Measurements from ENCODE around the gene DLG1.

DLG1 gene

DNA sequence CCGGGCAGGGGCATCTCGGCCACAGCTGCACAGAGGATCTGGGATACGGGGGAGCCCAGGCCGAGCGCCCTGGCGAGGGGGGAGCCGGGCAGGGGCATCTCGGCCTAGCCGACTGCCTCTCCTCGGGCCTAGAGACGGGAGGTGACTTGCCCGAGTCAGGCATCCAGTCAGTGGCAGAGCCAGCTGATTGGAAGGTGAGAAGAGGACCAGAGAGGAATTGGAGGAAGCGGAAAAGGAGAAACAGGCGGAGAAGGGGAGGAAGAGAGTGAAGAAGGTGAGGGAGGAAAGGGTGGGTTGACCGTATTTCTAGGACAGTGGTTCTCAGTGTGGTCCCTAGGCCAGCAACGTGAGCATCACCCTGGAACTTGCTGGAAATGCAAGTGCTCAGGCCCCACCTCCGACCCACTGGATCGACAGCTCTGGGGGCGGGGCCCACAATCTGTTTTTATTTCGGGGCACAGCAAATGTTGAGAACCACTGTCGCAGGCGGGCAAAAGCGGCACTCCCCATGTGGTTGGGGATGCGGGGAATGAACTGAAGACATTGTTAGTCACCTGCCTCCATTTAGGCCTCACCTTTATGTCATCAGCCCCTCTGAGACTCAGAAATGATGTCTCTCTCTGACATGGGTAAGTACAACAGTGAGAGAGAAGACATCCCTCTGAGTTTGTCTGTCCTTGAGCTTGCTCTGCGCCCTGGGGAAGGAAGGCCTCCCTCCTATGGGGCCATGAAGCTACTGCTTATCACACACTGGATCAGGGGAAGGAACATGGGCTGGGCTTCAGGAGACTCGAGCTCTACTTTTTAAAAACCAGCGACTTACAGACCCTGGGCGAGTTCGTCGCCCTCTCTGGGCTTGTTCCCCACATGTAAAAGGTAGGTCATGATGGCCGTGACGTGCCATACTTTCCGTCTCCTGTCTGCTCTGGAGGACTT is 267.8 kb downstream of the DLG1 start:
- DNase-seq (ENCODE audit: low read depth in 3 of 3): no peak

DNA sequence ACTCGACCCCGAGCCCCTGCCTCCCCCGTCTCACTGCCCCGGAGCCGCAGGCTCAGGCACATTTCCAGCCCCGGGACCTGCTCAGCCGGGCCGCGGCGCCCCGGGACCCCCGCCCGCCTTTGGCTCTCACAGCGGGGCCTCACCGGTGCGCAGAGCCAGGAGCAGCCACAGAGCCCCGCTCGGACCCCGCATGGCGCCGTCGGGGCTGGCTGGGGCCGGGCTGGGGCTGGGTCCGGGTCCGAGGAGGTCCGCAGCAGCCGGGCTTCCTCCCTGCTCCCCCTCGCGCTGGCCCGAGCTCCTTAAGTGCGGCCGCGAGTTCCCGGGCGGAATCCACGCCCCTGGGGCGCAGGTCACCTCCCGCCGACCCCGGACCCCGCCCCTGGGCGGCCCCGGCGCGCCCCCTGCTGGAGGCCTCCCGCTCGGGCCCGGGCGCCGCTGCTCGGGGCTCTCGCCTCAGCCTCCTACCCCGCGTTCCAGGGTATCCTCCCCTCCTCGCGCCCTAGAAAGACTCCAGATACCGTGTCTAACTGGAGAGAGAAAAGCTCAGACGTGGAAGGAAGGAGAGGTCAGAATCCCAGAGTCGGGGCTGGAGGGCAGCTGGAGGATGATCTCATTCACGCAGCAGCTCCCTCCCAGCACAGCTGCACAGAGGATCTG is 268.8 kb downstream of the DLG1 start, which contains the start of gene MELTF:
TSS of gene MELTF (minus strand) at position 307 of the 657 bp plus-strand sequence. CDS start at position 192, 115 bp downstream.
- peak; percentile 37 to 67 (median 53) for DNase-seq (ENCODE audit: low read depth in 3 of 3)

DNA sequence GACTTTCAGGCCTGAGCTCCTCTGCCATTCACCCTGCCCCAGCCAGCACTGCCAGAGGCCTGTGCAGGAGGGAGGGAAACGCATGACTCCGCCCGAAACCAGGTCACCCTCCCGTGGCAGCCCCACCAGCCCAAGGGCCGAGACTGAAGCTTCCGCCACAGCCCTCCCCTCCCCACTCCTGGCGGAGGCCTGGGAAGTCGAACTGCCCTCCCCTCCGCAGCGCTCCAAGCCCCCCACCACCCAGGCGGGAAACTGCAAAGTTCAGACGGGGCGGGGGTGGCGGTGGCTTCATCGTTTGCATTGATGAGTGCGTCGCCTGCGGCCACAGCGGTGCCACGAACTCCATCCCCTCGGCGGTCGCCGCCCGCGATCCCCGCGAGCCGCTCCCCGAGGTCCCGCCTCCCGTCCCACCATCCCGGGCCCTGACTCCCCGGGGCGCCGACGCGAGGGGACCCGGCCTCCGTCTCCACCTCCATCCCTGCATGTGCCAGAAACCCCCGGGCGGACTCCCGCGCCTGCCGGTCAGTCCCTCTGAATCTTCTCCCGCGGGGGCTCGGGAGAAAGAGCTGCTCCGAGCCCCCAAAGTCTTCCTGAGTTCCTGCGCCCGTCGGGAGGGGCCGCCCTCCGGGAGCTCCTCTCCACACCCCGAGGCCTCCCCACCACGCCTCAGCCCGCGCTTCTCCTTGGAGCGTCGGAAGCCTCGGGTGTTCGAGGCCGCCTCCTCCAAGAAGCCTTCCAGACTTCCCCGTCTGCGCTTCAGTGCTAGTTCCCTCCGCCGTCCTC is 269.5 kb downstream of the DLG1 start:
- DNase-seq (ENCODE audit: low read depth in 3 of 3): no peak

DNA sequence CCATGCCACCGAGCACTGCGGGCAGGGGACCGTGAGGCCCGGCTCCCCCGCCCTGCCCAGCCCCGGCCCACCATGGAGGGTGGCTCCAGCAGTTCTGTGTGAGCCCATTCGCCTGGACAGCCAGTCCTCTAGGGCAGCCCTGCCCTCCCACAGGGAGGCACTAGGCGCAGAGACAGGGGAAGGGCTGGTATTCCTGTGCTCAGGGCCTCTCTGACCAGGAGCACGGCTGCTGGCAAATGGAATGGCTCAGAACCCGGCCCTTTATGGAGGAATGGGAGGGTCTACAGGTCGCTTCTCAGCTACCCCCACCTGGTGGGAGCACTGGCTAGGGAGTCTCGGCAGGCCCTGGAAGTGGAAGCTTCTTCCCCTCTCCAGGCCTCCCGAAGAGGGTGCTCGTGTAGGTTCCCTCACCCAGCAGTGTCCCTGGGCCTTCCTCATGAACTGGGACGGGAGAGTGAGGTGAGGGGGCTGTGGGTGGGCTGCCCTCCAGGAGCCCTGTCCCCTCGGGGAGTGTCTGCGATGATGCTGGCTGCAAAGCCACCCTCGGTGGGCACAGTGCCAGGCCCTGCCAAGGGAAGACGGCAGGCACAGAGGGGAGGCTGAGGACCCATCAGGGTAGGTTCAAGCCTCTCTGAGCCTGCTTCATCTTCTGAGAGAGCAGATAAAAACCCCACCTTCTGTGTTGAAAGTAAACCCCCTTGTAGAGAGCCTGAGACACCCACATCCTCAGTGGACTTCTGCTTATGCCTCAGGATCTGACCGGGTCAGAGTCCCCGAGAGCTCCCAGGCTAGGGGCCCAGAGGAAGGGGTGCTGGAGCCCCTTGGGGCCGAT is 270.3 kb downstream of the DLG1 start:
- DNase-seq (ENCODE audit: low read depth in 3 of 3): no peak

DNA sequence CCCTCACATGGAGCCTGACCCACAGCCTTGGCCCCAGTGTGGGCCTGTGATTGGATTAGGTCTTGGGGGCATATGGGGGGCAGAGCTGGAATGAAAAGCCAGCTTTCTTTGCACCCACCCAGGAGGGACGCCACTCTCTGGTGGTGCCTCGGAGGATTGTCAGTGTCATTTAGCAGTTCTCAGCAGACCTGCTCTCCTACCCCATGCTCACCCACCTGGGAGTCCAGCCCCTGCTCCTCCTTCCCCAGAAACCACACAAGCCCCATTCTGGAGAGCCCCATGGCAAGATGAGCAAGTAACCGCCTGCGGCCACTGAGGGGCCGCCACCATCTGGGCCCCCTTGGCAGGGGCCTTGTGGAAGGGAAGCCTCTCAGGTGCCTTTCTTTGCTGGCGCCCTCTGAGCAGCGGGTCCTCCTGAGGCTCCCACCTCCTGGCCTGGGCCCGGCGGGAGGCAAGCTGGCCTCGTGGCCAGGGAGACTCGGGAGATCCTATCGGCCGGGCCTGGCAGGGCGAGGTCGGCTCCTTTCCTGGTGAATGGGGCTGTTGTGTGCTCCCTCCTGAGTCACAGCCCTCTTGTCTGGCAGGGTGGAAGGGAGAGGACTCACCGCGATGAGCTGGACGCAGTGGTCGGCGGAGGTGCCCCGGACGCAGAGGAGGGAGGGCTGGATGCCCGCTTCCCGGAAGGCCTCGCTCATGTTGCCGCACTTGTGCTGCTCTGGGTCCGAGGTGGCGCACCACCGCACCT is 271.1 kb downstream of the DLG1 start:
- DNase-seq (ENCODE audit: low read depth in 3 of 3): no peak

DNA sequence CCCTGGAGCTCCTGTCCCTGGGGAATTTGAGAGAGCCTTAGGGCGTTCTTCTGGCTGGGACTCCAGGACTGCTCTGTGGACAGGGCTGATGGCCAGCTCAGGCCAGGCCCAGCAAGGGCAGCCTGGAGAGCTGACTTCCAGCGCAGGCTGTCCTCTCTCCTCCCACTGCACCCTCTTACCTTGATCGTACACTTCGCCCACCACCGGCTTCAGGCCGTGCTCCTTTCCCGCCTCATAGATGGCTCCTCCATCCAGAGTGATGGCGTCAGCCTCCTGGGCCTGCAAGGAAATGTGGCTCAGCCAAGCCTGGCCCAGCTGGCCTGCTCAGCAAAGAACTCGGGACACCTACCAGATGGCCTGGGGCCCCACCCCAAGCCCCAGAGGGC is 271.9 kb downstream of the DLG1 start:
- DNase-seq (ENCODE audit: low read depth in 3 of 3): no peak

DNA sequence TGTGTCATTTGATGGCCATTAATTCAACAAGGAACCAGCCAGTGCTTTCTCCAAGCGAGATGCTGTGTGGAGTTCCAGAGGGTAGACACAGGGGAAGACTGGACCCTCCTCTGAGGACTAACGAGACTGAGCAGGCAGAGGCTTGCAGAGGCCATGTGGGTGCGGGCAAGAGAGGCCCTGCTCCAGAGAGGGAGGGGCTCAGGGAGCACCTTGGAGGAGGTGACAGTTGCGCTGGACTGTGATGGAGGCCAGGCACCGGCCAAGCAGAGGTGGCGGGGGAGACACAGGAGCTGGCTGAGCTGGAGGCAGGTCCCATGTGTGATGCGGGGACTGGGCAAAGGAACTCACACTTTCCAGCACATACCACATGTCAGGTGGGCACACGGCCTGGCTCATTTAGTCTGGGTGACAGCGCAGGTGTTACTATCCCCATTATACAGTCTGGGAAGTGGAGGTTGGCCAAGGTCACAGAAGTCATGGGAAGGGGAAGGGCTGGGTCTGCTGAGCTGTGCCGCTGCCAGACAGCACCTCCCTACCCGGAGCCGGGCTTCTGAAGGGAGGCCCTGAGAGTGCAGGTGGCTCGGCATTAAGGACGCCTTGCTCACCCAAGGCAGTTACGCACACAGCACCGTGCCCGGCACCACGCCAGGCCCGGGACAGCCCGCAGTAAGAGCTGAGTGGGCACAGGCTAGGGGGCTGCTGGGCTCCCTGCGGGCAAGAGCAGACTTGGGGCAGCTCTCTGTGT is 272.5 kb downstream of the DLG1 start:
- no peak for DNase-seq (ENCODE audit: low read depth in 3 of 3)

DNA sequence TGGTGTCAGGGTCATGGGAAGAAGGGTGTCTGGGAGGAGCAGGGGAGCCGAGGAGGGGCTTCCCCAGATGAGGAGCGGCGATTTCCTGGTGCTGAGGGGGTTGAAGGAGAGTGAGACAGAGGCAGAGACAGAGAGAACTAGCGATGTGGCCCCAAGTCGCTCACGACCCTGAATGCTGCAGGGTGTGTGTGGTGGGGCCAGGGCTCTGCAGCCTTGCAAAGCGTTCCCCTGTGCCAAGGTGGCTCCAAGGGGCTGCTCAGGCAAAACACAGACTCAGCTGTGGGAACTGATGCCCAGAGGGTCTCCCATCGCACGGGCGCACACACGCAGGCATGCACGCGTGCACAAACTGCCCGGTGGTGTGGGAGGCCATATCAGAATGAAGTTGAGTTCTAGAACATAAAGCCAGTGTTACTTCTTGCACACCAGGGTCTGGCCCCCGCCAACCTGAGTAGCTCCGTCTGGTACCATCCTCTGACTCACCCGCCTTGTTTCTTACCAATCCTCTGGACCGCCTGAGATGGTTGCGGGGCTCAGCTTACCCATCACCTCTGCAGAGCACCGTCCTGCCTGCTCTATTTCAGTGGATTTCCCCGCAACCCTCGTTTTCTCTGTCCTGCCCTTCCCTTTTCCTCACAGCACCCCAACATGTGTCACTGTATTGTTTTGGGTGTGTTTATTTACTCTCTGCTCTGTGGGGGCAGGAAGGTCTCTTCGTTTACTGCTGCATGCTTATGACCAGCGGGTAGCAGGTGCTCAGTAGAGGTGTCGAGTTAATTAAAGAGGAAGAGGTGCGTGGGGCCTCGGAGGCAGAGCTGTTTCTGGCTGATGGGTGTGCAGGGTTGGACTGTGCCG is 273.3 kb downstream of the DLG1 start:
- DNase-seq (ENCODE audit: low read depth in 3 of 3): no peak

DNA sequence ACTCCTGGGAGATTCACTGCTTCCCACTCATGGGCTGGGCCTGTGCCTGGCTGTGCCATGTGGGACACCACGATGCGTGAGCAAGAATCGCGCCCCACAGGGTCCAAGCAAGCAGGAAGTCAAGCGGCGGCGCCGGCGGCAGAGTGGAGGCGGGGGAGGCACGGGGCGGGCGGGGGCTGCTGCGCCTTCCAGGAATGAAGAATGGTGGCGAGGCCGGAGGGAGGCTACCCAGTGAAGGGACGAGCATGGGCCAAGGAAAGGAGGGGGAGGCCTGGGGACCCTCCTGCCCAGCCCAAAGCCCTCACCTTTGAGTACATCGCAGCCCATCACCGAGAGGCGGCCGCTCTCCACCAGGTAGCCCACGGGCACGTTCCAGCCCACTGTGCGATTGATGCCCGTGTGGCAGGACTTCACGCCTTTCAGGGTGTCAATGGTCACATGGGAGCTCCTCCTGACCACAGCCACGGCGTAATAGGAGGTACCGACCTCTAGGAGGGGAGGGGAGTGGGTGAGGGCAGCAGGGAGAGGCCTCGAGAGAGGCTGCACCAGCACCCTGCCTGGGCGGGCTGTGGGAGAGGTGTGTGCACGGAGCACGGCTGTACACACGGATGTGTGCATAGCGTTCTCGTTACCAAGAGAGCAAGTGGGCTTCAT is 274.3 kb downstream of the DLG1 start:
- DNase-seq (ENCODE audit: low read depth in 3 of 3): no peak

DNA sequence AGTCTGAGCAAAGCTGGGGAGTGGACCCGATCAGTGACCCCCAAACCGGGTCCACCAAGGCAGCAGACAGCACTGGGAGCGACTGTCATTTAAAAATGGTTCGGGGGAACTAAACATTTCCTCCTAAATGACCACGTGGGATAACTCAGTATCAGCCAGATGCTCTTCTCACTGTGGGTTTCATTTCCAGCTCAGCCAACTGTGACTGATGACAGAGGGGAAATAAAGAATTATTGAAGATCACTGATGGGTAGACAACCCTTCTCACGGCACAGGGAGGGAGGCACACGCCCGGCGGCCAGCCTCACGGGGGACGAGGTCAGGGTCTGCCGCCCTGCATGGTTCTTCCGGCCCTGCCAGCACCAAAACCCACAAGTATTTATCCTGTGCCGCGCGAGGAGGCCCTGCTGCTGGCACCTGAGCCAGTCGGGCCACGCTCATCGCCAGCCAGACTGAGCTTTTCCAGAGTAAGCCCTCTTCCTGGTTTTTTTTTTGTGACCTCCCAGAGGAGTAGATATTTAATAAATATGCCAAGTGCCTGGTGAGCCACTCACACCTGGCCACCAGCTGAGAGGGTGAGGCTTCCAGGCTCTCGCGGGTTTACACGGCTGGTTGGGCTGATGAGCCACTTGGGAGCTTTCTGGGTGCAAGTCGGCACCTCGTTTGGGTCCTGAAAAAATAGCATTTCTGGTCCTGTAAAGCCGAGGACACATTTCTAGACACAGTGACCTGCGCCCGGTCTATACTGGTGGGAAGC is 275.0 kb downstream of the DLG1 start:
- no peak for DNase-seq (ENCODE audit: low read depth in 3 of 3)

DNA sequence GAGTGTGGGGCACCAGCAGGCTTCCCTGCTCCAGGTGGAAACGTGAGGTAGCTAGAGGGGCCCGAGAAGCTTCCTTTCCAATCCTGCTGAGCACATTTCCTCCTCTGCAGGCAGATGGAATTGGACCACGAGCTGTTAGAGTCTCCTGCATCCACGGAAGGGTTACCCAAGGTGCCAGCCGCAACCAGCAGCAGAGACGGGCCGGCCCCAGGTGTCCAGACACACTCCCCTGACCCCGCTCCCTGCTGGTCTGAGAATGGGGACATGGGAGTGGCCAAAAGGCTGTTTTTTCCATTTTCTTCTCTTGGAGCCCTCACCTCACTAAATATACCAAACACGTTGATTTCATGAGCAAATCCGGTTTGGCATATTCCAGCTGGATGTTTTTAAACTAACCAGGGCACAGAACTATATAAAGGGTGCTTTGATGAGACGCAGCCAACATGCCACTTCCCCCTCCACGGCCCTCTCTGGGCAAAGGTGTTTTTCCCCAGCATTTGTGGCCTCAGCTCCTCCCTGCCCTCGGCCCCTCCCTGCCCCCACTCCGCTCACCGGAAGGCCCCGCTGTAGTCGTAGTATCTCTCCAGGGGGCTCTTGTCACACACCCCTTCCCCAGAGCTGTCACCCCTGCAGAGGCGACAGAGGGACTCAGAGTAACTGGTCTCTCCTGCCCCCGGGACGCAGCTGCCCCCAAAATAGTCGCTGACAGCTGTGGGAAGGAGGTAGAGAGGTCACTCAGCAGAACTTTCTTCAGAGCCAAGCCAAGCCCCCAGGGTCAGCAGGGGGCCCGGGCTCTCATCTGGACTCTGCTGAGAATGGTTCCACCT is 275.8 kb downstream of the DLG1 start:
- DNase-seq (ENCODE audit: low read depth in 3 of 3): no peak

DNA sequence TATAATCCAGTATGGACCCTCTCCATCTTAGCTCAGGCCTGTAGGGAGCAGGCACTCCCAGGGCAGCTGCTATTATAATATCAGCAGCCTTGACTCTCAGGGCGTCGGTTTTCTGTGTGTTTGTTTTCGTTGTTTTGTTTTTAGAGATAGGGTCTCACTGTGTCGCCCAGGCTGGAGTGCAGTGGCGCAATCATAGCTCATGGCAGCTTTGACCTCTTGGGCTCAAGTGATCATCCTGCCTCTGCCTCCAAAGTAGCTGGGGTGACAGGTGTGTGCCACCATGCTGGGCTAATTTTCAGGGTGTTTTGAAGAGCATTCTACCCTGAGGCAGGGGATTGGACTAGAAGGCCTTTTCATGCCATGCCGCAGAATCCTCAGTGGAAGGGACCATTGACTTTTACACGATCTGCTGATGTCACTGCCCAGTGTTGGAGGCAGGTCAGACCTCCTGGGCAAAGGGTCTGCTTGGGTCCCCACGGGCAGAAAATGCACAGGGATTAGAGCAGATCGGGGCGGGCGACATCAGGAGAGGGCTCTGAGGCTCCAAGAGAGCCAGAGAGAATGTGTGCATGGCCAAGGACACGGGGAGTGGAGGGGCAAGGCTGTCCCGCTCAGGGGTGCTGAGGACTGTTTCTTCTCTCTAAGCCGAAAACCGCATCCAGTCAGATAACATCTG is 276.5 kb downstream of the DLG1 start:
- DNase-seq (ENCODE audit: low read depth in 3 of 3): no peak

DNA sequence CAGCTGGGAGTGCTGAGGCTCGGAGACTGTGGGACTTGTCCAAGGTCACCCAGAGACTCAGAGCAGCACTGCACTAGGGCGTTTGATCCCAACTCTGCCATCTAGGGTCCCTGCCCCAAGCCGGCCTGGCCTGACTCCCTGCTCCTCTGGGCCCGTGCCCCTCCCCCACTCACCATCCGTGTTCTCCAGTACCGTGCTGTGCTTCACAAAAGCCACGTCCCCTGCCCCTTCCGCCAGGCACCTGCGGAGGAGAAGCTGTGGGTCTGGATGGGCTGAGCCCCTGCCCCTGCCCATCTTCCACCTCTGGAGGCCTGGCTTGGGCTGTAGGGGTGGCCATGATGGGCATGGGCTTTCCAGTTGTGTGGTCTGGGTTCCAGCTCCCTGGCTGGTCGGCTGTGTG is 277.2 kb downstream of the DLG1 start:
- DNase-seq (ENCODE audit: low read depth in 3 of 3): no peak

DNA sequence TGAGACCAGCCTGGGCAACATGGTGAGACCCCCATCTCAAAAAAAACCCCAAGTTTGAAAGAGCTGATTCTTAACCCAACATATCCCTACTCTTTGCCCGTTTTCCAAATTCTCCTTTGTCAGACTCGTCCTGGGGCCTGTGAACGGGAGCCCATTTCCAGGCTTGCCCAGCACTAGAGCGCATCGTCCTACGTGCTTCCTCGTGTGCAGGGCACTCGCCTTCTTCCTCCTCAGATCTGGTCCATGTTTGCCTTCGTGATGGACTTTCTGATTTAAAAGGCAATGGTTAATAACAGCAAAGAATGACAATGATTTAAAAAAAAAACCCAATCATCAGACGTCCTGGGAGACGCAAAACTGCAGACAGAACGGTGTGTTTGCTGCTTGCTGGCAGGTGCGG is 278.9 kb downstream of the DLG1 start:
- DNase-seq (ENCODE audit: low read depth in 3 of 3): no peak

DNA sequence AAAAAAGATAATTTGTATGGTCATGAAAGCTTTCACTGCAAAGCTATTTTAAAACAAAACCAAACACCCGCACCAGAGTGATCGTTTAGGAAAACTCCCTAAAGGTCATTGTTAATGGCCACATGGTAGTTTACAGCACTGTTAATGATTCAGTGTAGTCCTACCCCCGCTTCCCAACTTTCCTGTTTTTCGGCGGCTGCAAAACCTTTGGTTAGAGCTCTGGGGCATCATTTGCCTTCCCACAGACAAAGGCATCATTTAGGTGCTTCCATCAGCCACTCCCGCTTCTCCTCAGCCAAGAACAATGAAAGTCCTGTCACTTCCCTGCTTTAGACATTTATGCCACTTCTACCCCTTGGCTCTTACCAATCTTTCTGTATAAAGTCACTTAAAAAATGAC is 279.4 kb downstream of the DLG1 start:
- no peak for DNase-seq (ENCODE audit: low read depth in 3 of 3)

DNA sequence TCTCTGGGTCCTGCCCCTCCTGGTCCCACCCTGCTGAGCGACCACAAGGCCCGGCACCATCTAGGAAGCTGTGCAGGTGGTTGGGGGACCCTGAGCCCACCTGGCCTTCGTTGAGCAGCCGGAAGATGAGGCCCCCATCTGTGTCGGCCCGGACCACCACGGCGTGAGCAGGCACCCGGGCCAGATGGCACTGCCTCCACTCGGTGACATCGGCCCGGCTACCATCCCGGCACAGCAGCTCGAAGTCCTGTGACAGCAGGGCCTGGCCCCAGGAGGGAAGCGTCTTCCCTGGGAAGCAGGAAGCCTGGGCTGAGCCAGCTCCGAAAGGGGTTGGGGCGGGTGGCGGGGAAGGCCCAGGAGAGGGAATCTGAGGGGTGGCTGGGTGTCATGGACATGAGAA is 281.4 kb downstream of the DLG1 start:
- no peak for DNase-seq (ENCODE audit: low read depth in 3 of 3)
